Measurements from ENCODE around the gene INTS4.
"Not testable (repeated sequence)": the region's sequence is repeated elsewhere in the genome, so short reads cannot be mapped to it uniquely, and the experiment has no call there.

DNA sequence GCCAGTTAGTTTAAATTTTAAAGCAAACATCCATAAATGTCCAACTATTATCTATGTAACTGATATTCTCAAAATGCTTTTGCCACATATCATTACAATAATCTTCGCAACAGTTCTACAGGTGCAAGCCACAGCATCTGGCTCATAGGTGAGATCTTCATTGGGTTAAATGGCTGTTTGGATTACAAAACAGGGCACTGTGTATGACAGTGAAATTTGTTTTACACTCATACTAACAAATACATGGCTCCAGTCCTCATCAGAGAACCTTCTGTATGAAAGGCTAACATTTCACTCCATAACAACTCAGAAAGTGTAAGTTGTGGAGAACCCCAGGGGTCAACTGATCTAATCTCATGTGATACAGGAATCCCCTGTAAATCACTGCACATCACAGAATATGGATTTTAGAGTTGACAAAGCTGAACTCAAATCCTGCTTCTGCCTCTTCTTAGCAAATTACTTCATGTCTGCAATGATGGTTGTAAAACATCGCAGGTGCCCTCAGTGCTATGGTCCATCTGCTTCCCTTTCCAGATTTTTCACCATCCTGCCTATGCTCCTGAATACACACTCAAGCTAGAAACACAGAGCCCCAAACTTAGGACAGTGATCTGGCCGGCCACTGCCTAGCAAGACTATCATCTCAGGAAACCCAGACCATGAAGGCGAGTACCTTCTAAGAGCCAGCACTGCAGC lies 80.7 kb downstream of the INTS4 start:
- TF ChIP-seq, protein P1, sequence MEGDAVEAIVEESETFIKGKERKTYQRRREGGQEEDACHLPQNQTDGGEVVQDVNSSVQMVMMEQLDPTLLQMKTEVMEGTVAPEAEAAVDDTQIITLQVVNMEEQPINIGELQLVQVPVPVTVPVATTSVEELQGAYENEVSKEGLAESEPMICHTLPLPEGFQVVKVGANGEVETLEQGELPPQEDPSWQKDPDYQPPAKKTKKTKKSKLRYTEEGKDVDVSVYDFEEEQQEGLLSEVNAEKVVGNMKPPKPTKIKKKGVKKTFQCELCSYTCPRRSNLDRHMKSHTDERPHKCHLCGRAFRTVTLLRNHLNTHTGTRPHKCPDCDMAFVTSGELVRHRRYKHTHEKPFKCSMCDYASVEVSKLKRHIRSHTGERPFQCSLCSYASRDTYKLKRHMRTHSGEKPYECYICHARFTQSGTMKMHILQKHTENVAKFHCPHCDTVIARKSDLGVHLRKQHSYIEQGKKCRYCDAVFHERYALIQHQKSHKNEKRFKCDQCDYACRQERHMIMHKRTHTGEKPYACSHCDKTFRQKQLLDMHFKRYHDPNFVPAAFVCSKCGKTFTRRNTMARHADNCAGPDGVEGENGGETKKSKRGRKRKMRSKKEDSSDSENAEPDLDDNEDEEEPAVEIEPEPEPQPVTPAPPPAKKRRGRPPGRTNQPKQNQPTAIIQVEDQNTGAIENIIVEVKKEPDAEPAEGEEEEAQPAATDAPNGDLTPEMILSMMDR (IDR thresholded peaks at IDR 0.05), result not testable (repeated sequence)
- TF ChIP-seq POLR2A (IDR thresholded peaks at IDR 0.05), result not testable (repeated sequence)

All from adrenal gland (tissue), 5 donors.